Measurements from ENCODE around the gene RNF212B. TPM values are rescaled to one million over a fixed set of nuclear protein-coding genes. Genes with fewer than 3 reads are reported as not detected.

Gene RNF212B
- total RNA-seq, 1 experiment from 2014 or later: not detected

Other genes with a start within 250 kb of the RNF212B start
- 5.6 TPM for gene C14orf93, start 227.8 kb upstream of the RNF212B start, total RNA-seq (2021; ENCODE audit: unreplicated experiment)
- gene PSMB5, start 203.0 kb upstream of the RNF212B start, total RNA-seq (2021; ENCODE audit: unreplicated experiment): 149 TPM
- gene PSMB11, start 195.7 kb upstream of the RNF212B start, total RNA-seq (2021; ENCODE audit: unreplicated experiment): not detected
- gene CDH24, start 180.4 kb upstream of the RNF212B start, total RNA-seq (2021; ENCODE audit: unreplicated experiment): 9.0 TPM
- 162 TPM for gene ACIN1, start 142.8 kb upstream of the RNF212B start, total RNA-seq (2021; ENCODE audit: unreplicated experiment)
- gene C14orf119, start 142.4 kb upstream of the RNF212B start, total RNA-seq (2021; ENCODE audit: unreplicated experiment): 39.6 TPM
- not detected for gene CIROP, start 132.9 kb upstream of the RNF212B start, total RNA-seq (2021; ENCODE audit: unreplicated experiment)
- gene CEBPE, start 118.7 kb upstream of the RNF212B start, total RNA-seq (2021; ENCODE audit: unreplicated experiment): not detected
- 0.90 TPM for gene SLC7A8, start 54.3 kb upstream of the RNF212B start, total RNA-seq (2021; ENCODE audit: unreplicated experiment)
- 7.6 TPM for gene HOMEZ, start 48.2 kb downstream of the RNF212B start, total RNA-seq (2021; ENCODE audit: unreplicated experiment)
- gene PPP1R3E, start 64.9 kb downstream of the RNF212B start, total RNA-seq (2021; ENCODE audit: unreplicated experiment): 8.8 TPM
- gene BCL2L2, start 68.9 kb downstream of the RNF212B start, total RNA-seq (2021; ENCODE audit: unreplicated experiment): 18.9 TPM
- 159 TPM for gene PABPN1, start 83.5 kb downstream of the RNF212B start, total RNA-seq (2021; ENCODE audit: unreplicated experiment)
- gene SLC22A17, start 115.0 kb downstream of the RNF212B start, total RNA-seq (2021; ENCODE audit: unreplicated experiment): 3.2 TPM
- not detected for gene EFS, start 127.2 kb downstream of the RNF212B start, total RNA-seq (2021; ENCODE audit: unreplicated experiment)
- not detected for gene IL25, start 134.9 kb downstream of the RNF212B start, total RNA-seq (2021; ENCODE audit: unreplicated experiment)
- gene CMTM5, start 139.1 kb downstream of the RNF212B start, total RNA-seq (2021; ENCODE audit: unreplicated experiment): not detected
- gene MYH6, start 170.3 kb downstream of the RNF212B start, total RNA-seq (2021; ENCODE audit: unreplicated experiment): not detected
- gene MYH7, start 197.7 kb downstream of the RNF212B start, total RNA-seq (2021; ENCODE audit: unreplicated experiment): not detected
- gene NGDN, start 231.8 kb downstream of the RNF212B start, total RNA-seq (2021; ENCODE audit: unreplicated experiment): 24.7 TPM

Measured in Panc1 (cell line).